A549 treated with ZK216348 at 1 μM for 4 hours (cell line): Measurements from ENCODE around the gene ADCY7. TPM values are rescaled to one million over a fixed set of nuclear protein-coding genes. Genes with fewer than 3 reads are reported as not detected.

ENCODE experiments used
- total RNA-seq: library from RNA; stranded (reverse); fragments of 200-300 nt; extraction: Qiagen RNA extraction; gene quantifications from 5 replicates; pipeline ENCODE4 v1.2.3, GENCODE V29; 2022; ENCODE audit warnings: low read depth

ADCY7 gene
- 8.6 to 19.6 TPM (median 17.2 TPM) in 5 replicates for total RNA-seq

DNA sequence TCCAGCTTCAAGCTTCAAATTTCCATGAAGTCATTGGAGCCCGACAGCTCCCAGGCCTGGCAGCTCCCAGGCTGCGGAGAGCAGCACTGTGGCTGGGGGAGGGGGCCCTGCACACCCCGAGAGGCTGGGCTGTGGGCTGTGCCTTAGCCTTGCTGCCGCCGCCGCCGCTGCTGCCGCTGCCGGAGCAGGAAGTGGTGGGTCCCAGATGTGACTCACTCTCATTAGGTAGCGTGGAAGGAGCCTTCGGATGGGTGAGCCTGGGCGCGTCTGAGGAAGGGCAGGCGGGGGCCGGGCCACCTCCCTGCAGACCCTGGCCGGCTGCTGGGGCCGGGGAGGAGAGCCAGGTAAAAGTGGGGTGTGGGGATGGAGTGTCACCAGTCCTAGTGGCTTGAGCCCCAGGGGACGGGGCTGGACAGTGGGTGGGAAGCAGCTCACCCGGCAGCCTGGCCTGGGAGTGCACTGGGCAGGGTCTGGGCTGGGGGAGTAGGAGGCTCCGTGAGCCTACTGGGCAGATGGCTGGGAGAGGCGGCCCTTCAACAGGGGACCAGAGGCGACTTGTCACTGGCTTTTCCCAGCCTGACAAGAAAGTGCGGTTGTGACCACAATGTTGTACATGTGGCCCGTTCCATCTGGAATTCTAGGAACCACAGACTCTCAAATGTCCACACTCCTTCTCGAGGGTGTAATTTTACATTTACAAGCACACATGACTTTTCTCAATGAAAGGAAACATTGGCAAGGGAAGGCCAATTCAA, at the start of gene ADCY7:
Gene ADCY7, plus strand, starts transcription at position 215 of the 755 bp plus-strand sequence. CDS start 21,629 bp downstream, outside the sequence.

Other genes with a start within 250 kb of the ADCY7 start
- 11.0 to 23.6 TPM (median 20.2 TPM) in 5 replicates for gene CNEP1R1, start 241.3 kb upstream of the ADCY7 start, total RNA-seq
- gene HEATR3, start 200.6 kb upstream of the ADCY7 start, total RNA-seq, result 11.5 to 15.0 TPM (median 14.1 TPM) in 5 replicates
- gene TENT4B, start 113.2 kb upstream of the ADCY7 start, total RNA-seq, result 8.6 to 15.3 TPM (median 11.1 TPM) in 5 replicates
- gene BRD7, start 102.4 kb downstream of the ADCY7 start, total RNA-seq, result 58.3 to 75.0 TPM (median 62.5 TPM) in 5 replicates